Measurements from ENCODE around the gene HOXD8. TPM values are rescaled to one million over a fixed set of nuclear protein-coding genes. Genes with fewer than 3 reads are reported as not detected.

Gene HOXD8
- total RNA-seq, 1 experiment from 2014 or later, result 0.39 TPM

DNA sequence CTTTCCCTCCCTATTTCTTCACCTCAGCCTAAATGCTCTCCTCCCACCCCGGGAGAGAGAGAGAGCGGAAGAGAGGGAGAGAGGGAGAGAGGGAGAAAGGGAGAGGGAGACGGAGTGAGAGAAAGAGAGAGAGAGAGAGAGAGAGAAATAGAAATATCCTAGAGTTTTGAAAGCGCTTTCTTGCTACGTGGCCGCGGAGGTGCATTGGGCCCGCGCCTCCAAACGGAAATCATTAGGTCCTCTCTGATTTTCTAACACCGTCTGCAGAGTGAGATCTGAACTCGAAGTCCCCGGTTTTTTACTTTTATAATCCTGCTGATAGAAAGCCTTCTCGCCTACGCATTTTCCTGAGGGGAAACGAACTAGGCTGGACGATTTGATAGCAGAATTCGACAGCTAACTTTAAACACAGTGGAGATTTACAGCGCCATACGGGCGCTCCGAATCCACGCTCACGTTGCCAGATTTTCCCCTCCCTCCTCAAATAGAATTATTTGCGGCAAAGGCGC is 44.8 kb upstream of the HOXD8 start:
- no peak overlapping the region for H3K4me2 ChIP-seq
- POLR2A ChIA-PET (ENCODE audit: unreplicated experiment), result no interaction called here
- TF ChIP-seq, protein P1, sequence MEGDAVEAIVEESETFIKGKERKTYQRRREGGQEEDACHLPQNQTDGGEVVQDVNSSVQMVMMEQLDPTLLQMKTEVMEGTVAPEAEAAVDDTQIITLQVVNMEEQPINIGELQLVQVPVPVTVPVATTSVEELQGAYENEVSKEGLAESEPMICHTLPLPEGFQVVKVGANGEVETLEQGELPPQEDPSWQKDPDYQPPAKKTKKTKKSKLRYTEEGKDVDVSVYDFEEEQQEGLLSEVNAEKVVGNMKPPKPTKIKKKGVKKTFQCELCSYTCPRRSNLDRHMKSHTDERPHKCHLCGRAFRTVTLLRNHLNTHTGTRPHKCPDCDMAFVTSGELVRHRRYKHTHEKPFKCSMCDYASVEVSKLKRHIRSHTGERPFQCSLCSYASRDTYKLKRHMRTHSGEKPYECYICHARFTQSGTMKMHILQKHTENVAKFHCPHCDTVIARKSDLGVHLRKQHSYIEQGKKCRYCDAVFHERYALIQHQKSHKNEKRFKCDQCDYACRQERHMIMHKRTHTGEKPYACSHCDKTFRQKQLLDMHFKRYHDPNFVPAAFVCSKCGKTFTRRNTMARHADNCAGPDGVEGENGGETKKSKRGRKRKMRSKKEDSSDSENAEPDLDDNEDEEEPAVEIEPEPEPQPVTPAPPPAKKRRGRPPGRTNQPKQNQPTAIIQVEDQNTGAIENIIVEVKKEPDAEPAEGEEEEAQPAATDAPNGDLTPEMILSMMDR (conservative IDR thresholded peaks at IDR 0.05), result no peak
- TF ChIP-seq EZH2 (IDR thresholded peaks at IDR 0.05; ENCODE audit: low read depth), result no peak
- DNase-seq, result no peak
- CTCF ChIA-PET, result interaction anchor here (0.6 kb wide), 1 partner anchor 1058 kb away, joined by 10 read pairs; no protein-coding TSS in a partner anchor
- H3K9me2 ChIP-seq (ENCODE audit: insufficient read depth), result no peaks in the 10 kb centered on the region
- H3F3A ChIP-seq (ENCODE audit: insufficient read depth, low read depth), result no peaks in the 10 kb centered on the region
- peaks cover 51% of the 10 kb centered on the region for H3K27me3 ChIP-seq (ENCODE audit: insufficient read depth, low read depth)
- H3K27ac ChIP-seq, result no peak overlapping the region
- H3K36me3 ChIP-seq (ENCODE audit: low read depth), result no peaks in the 10 kb centered on the region
- BruUV-seq (replicated peaks), result no TSS peak
- H4K20me1 ChIP-seq (ENCODE audit: insufficient read depth), result no peaks in the 10 kb centered on the region
- no peaks in the 10 kb centered on the region; the same call in 1 of the 2 replicates for H3K9me3 ChIP-seq (ENCODE audit: insufficient read depth, low read depth)
- H3K4me1 ChIP-seq (replicated peaks; ENCODE audit: insufficient read depth), result no peaks in the 10 kb centered on the region
- intact Hi-C loops (cut with micrococcal nuclease; ENCODE audit: unreplicated experiment), result no loop called here
- no peak overlapping the region for H2AFZ ChIP-seq
- no peak overlapping the region for H3K4me3 ChIP-seq
- no peaks in the 10 kb centered on the region for H3K79me2 ChIP-seq (ENCODE audit: low read depth)

DNA sequence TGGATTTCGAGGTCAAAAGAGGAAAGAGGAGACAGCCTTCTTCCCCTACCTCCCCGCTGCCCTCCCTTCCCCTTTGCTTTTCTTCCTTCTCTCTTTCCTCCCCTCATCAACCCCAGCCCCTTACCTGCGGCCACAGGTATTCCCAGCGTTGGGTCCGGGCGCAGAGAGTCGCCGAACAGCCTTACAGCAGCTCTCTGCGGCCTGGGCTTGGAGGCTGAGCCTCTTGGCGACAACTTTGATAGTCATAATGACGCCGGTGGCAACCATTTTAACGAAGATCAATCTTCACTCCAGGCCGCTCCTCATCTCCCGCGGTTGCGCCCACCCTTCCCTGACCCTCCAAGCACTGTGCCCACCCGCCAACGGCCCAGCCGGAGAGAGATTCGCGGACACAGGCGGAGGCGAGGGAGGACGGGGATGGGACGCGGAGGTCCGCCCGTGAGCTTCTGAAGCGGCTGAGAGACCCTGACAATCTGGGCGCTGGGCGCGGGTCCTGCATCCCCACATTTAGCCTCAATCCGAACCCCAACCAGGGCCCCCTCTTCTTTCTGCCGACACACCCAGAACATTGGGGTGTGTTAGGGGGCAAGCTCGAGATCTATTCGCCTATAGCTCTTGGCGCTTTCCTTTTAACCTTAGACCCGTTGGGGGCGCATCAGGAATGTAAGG is 44.3 kb upstream of the HOXD8 start:
- Histone ChIP-seq H3K4me3 (no peak overlapping the region), H3K27ac (no peak overlapping the region), H2AFZ (no peak overlapping the region), H3F3A (ENCODE audit: insufficient read depth, low read depth) (no peaks in the 10 kb centered on the region), H4K20me1 (ENCODE audit: insufficient read depth) (no peaks in the 10 kb centered on the region), H3K36me3 (ENCODE audit: low read depth) (no peaks in the 10 kb centered on the region), H3K9me3 (ENCODE audit: insufficient read depth, low read depth) (no peaks in the 10 kb centered on the region; the same call in 1 of the 2 replicates), H3K79me2 (ENCODE audit: low read depth) (no peaks in the 10 kb centered on the region), H3K27me3 (ENCODE audit: insufficient read depth, low read depth) (peaks cover 57% of the 10 kb centered on the region), H3K4me1 (replicated peaks; ENCODE audit: insufficient read depth) (no peaks in the 10 kb centered on the region), H3K9me2 (ENCODE audit: insufficient read depth) (no peaks in the 10 kb centered on the region), H3K4me2 (no peak overlapping the region)
- TF ChIP-seq EZH2 (IDR thresholded peaks at IDR 0.05; ENCODE audit: low read depth), result no peak
- BruUV-seq (replicated peaks), result no TSS peak
- ChIA-PET POLR2A (ENCODE audit: unreplicated experiment) (no interaction called here), CTCF (interaction anchor here (0.6 to 0.7 kb wide), 2 partner anchors 673 to 1079 kb away, joined by 3 to 4 read pairs; no protein-coding TSS in a partner anchor)
- DNase-seq, result no peak
- intact Hi-C loops (cut with micrococcal nuclease; ENCODE audit: unreplicated experiment), result no loop called here

DNA sequence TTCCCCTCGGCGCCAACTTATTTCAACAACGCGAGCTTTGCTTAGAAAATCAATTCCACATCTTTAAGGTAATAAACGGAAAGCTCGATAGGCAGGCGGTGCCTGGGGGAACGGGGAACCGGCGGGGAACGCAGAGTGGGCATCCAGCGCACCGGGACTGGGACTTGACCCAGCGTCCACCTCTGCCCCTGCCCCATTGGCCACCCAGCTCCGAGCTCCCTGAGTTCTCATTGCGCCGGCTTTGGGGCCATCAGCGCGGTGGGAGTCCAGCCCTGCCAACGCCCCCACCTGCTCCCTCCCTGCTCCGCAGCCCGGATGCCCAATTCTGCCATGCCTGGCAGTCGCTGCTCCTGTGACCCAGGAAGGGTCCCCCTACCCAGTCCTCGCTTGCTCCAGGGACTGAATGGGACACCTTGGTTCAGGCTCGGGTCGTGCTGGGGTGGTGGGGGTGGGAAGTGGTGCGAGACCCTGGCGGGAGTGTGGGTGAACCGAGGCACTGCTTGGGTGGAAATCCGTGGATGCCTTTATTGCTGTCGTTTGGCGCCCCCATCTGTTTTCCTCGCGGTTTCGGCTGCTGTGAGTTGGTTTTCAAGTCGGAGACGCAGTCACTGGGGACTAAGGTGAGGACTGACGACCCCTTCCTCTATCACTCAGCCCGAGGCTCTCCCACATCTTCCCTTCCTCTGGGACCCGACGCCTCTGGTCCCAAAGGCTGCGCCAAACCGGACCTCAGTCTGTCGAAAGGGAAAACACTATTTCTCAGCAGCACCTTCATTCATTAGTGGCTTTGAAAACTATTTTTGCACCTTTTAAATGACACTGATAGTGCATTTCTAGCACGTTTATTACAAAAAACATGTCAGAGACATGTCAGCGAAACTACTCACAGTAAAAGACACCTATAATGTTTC is 43.4 kb upstream of the HOXD8 start:
- H3K4me3 ChIP-seq, result no peak overlapping the region

More for the DNA sequence above, 43.4 kb upstream of the HOXD8 start:
- Histone ChIP-seq H3K9me3 (ENCODE audit: insufficient read depth, low read depth) (no peaks in the 10 kb centered on the region; the same call in 1 of the 2 replicates), H3K79me2 (ENCODE audit: low read depth) (no peaks in the 10 kb centered on the region), H3K4me1 (replicated peaks; ENCODE audit: insufficient read depth) (no peaks in the 10 kb centered on the region), H3K27ac (no peak overlapping the region), H3K9me2 (ENCODE audit: insufficient read depth) (no peaks in the 10 kb centered on the region), H2AFZ (no peak overlapping the region), H3K27me3 (ENCODE audit: insufficient read depth, low read depth) (peaks cover 65% of the 10 kb centered on the region), H3F3A (ENCODE audit: insufficient read depth, low read depth) (no peaks in the 10 kb centered on the region), H3K4me2 (no peak overlapping the region), H3K36me3 (ENCODE audit: low read depth) (no peaks in the 10 kb centered on the region), H4K20me1 (ENCODE audit: insufficient read depth) (no peaks in the 10 kb centered on the region)
- intact Hi-C loops (cut with micrococcal nuclease; ENCODE audit: unreplicated experiment), result loop anchor here (1.0 to 2.0 kb wide), 5 partner anchors 121 to 1337 kb away; no protein-coding TSS in a partner anchor
- peak in 1 of 2 experiments; percentile 30 for DNase-seq
- POLR2A ChIA-PET (ENCODE audit: unreplicated experiment), result no interaction called here
- no peak for TF ChIP-seq EZH2 (IDR thresholded peaks at IDR 0.05; ENCODE audit: low read depth)
- TF ChIP-seq, protein P1 (conservative IDR thresholded peaks at IDR 0.05), result peak; percentile 62
- no TSS peak for BruUV-seq (replicated peaks)
- CTCF ChIA-PET, result interaction anchor here (0.6 to 0.7 kb wide), 2 partner anchors 672 to 1080 kb away, joined by 3 to 4 read pairs; no protein-coding TSS in a partner anchor
